K562 (cell line): ENCODE measurements around the gene LOXL3. TPM values are rescaled to one million over a fixed set of nuclear protein-coding genes. Genes with fewer than 3 reads are reported as not detected.
A peak's percentile ranks its signal among the peaks of the same experiment; 100 is the strongest.

ENCODE experiments used
- CSDE1 ChIP-seq, 2 experiments: fragments of 450-650 bp; IDR thresholded peaks; 2 replicates each; pipeline ENCODE4 v1.6.1; 2016; ENCODE audit warnings: mild to moderate bottlenecking in 1 of 2
- E2F5 ChIP-seq: sonication (generic); formaldehyde crosslinking; IDR thresholded peaks from 2 replicates; pipeline ENCODE4 v1.8.0; 2022; ENCODE audit warnings: mild to moderate bottlenecking, missing genetic modification reagents
- FOXA3 ChIP-seq, 2 experiments: fragments of 450-650 bp in 1 of 2; sonication (generic) in 1 of 2; formaldehyde crosslinking; IDR thresholded peaks in 1 of 2; conservative IDR thresholded peaks in 1 of 2; 2 replicates each; pipeline versions ENCODE4 v1.4.0 to v1.8.0; 2020 to 2022; ENCODE audit warnings: mild to moderate bottlenecking in 2 of 2, missing genetic modification reagents in 1 of 2
- GABPB2 ChIP-seq: fragments of 250-450 bp; sonication (Bioruptor Pico); conservative IDR thresholded peaks from 2 replicates; pipeline ENCODE4 v1.5.1; 2021; ENCODE audit warnings: mild to moderate bottlenecking
- MAFF ChIP-seq: IDR thresholded peaks from 2 replicates; pipeline ENCODE4 v1.6.1; 2012; ENCODE audit warnings: low read length, improper control_type of control experiment
- MNT ChIP-seq, 2 experiments: fragments of 450-650 bp; conservative IDR thresholded peaks; 2 replicates each; pipeline ENCODE4 v1.6.1; 2017; ENCODE audit warnings: mild to moderate bottlenecking in 2 of 2, moderate library complexity in 2 of 2
- NFIC ChIP-seq: fragments of 450-650 bp; IDR thresholded peaks from 2 replicates; pipeline ENCODE4 v1.6.1; 2017; ENCODE audit warnings: mild to moderate bottlenecking, inconsistent platforms
- NR2F6 ChIP-seq: fragments of 450-650 bp; formaldehyde crosslinking; IDR thresholded peaks from 2 replicates; pipeline ENCODE4 v1.4.0; 2020; ENCODE audit warnings: mild to moderate bottlenecking
- POLR2A ChIP-seq: fragments of 450-650 bp; conservative IDR thresholded peaks from 2 replicates; pipeline ENCODE4 v1.6.1; 2016
- TEAD1 ChIP-seq, 2 experiments: fragments of 450-650 bp in 1 of 2; sonication (generic) in 1 of 2; formaldehyde crosslinking; IDR thresholded peaks; 2 replicates each; pipeline versions ENCODE4 v1.4.0 to v1.8.0; 2020 to 2022; ENCODE audit warnings: mild to moderate bottlenecking in 2 of 2, missing genetic modification reagents in 1 of 2
- TFAM ChIP-seq: fragments of 250-450 bp; sonication (Bioruptor Pico); conservative IDR thresholded peaks from 2 replicates; pipeline ENCODE4 v1.5.0; 2021; ENCODE audit warnings: mild to moderate bottlenecking, moderate library complexity
- TRIM24 ChIP-seq, 2 experiments: fragments of 450-650 bp; IDR thresholded peaks; 2 replicates each; pipeline ENCODE4 v1.6.1; 2016
- TRIM25 ChIP-seq: fragments of 450-650 bp; IDR thresholded peaks from 2 replicates; pipeline ENCODE4 v1.7.0; 2016; ENCODE audit warnings: borderline replicate concordance
- ZNF324 ChIP-seq: fragments of 250-450 bp; sonication (Bioruptor Pico); IDR thresholded peaks from 2 replicates; pipeline ENCODE4 v1.4.0; 2020; ENCODE audit warnings: mild to moderate bottlenecking
- ZNF407 ChIP-seq: fragments of 450-650 bp; IDR thresholded peaks from 2 replicates; pipeline ENCODE4 v1.6.1; 2016; ENCODE audit warnings: low read depth
- ZNF764 ChIP-seq: fragments of 250-450 bp; sonication (Bioruptor Pico); IDR thresholded peaks from 2 replicates; pipeline ENCODE4 v1.4.0; 2020; ENCODE audit warnings: low read depth, mild to moderate bottlenecking, moderate library complexity
- polyA plus RNA-seq, 8 experiments: library from polyadenylated mRNA; depleted of rRNA in 4 of 8; stranded (reverse) in 5 of 8; unstranded in 3 of 8; fragments of >200 nt; fragmentation: Nextera tagmentation in 2 of 8; fragmentation: Illumina TruSeq in 1 of 8; extraction: Ambion mirVana in 2 of 8; extraction: Trizol in 1 of 8; gene quantifications; 2 replicates each; pipeline versions ENCODE4 v1.2.1 to v1.2.3, GENCODE V29; 2011 to 2014; ENCODE audit warnings: inconsistent platforms in 1 of 8, missing spikeins in 1 of 8
- total RNA-seq, 7 experiments: library from RNA; depleted of rRNA in 6 of 7; stranded (reverse); fragments of >200 nt in 6 of 7; fragmentation: Illumina TruSeq in 2 of 7; extraction: Trizol in 2 of 7; gene quantifications; 2 replicates each; pipeline versions ENCODE4 v1.2.1 to v1.2.3, GENCODE V29; 2011 to 2021; ENCODE audit warnings: low replicate concordance in 1 of 7

Gene LOXL3
- total and polyA plus RNA-seq, 9 of the 15 experiments (the other 6 are each of a cell fraction or from before 2014, with no cell fraction given), result 0.22 to 0.99 (median 0.31) TPM

GRCh38 chr2:74507145-74507925, 46.4 kb downstream of the LOXL3 start, which contains the start of gene PCGF1 (continued):
- TF ChIP-seq MAFF, result no peak
- TF ChIP-seq TEAD1 (CRISPR knock-in tag; IDR thresholded peaks at IDR 0.05), result 0 out of 4 replicates have a peak, but pooled peaks of 1 of the 2 experiments have one; percentile 45
- TF ChIP-seq E2F5 (CRISPR knock-in tag), result no peak
- peak in 1 of 2 experiments; percentile 59; a peak in 2 of 4 replicates for TF ChIP-seq CSDE1 (IDR thresholded peaks at IDR 0.05)
- peak; percentile 86 for TF ChIP-seq POLR2A
- no peak for TF ChIP-seq ZNF324 (CRISPR knock-in tag)
- TF ChIP-seq ZNF764, result 0 out of 2 replicates have a peak, but pooled peaks have one; percentile 14
- no peak for TF ChIP-seq FOXA3 (CRISPR knock-in tag; conservative IDR thresholded peaks at IDR 0.05 in 1 of 2, IDR thresholded peaks at IDR 0.05 in 1 of 2)
- TF ChIP-seq GABPB2, result no peak
- no peak for TF ChIP-seq TRIM25
- no peak for TF ChIP-seq NR2F6 (CRISPR knock-in tag)
- peak; percentile 84 to 89 for TF ChIP-seq MNT (conservative IDR thresholded peaks at IDR 0.05)
- TF ChIP-seq NFIC, result peak; percentile 38; the same call in 1 of the 2 replicates
- TF ChIP-seq ZNF407, result no peak
- TF ChIP-seq TFAM, result no peak
- no peak for TF ChIP-seq TRIM24 (IDR thresholded peaks at IDR 0.05)
